Astrocyte (in vitro differentiated cells and primary cell): ENCODE measurements around the gene CXorf65.

Experiments used
- CTCF ChIP-seq: IDR thresholded peaks from 2 replicates; pipeline ENCODE4 v1.5.1; 2011; ENCODE audit warnings: low read depth, mild to moderate bottlenecking, inconsistent platforms, low read length, moderate library complexity; ENCODE audit not compliant: insufficient read depth
- EZH2 ChIP-seq: IDR thresholded peaks from 2 replicates; pipeline ENCODE4 v1.6.1; 2012; ENCODE audit warnings: mild to moderate bottlenecking, low read length, inconsistent platforms; ENCODE audit not compliant: insufficient read depth

- no peak for TF ChIP-seq CTCF
- no peak for TF ChIP-seq EZH2
Observed at GRCh38 chrX:71096760-71097032, 9.8 kb downstream of the CXorf65 start.
